Ishikawa (cell line): ENCODE data around the gene DUSP7.

Experiments used
- CEBPB ChIP-seq: IDR thresholded peaks from 2 replicates; pipeline ENCODE4 v1.6.1; 2012
- CREB1 ChIP-seq: IDR thresholded peaks from 2 replicates; pipeline ENCODE4 v1.6.1; 2012; ENCODE audit warnings: low read depth
- EGR1 ChIP-seq: IDR thresholded peaks from 2 replicates; pipeline ENCODE4 v1.6.1; 2012
- EP300 ChIP-seq: IDR thresholded peaks from 2 replicates; pipeline ENCODE4 v1.6.1; 2012; ENCODE audit warnings: borderline replicate concordance
- FOXM1 ChIP-seq: IDR thresholded peaks from 2 replicates; pipeline ENCODE4 v1.6.1; 2012; ENCODE audit warnings: low read depth, borderline replicate concordance
- NFIC ChIP-seq: IDR thresholded peaks from 2 replicates; pipeline ENCODE4 v1.6.1; 2012
- RAD21 ChIP-seq: IDR thresholded peaks from 2 replicates; pipeline ENCODE4 v1.6.1; 2012; ENCODE audit warnings: low read depth
- TAF1 ChIP-seq: IDR thresholded peaks from 2 replicates; pipeline ENCODE4 v1.6.1; 2012; ENCODE audit warnings: low read depth, mild to moderate bottlenecking
- TCF12 ChIP-seq: IDR thresholded peaks from 2 replicates; pipeline ENCODE4 v1.6.1; 2012; ENCODE audit warnings: low read depth
- TEAD4 ChIP-seq: IDR thresholded peaks from 2 replicates; pipeline ENCODE4 v1.6.1; 2012
- YY1 ChIP-seq: IDR thresholded peaks from 2 replicates; pipeline ENCODE4 v1.6.1; 2012; ENCODE audit warnings: low read depth
- ZBTB7A ChIP-seq: IDR thresholded peaks from 2 replicates; pipeline ENCODE4 v1.6.1; 2012; ENCODE audit warnings: low read depth
- TF ChIP-seq, protein P1 (sequence below): IDR thresholded peaks from 2 replicates; pipeline ENCODE4 v1.6.1; 2012
- TF ChIP-seq, protein P2 (sequence below): IDR thresholded peaks from 2 replicates; pipeline ENCODE4 v1.6.1; 2012; ENCODE audit warnings: low read depth, mild to moderate bottlenecking
- TF ChIP-seq, protein P3 (sequence below): IDR thresholded peaks from 2 replicates; pipeline ENCODE4 v1.6.1; 2012

The DUSP7 gene

DNA sequence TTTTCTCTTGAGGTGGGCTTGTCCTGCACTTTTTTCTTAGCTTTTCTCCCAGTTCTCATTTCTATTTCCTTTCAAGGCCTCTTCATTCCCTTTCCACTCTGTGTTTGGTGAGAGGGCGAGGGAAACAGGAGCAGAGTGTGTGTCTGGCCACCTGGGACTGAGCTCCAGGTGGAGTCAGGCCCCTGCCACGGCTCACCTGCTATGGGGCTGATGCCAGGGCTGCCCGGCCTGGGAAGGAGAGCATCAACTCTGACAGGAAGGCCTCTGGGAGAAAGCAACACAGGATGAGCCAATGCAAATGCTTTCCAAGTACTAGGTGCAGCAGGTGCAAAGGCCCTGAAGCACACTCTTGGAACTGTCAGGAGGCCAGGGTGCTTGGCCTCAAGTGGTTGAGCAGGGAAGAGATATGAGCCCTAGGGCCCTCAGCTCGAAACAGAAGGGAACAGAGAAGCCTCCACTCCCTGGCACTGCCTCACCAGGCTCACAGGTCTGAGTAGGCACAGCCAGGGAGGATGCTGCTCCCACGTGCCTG lies 27.3 kb upstream of the DUSP7 start:
- TF ChIP-seq, protein P1, sequence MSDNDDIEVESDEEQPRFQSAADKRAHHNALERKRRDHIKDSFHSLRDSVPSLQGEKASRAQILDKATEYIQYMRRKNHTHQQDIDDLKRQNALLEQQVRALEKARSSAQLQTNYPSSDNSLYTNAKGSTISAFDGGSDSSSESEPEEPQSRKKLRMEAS = no peak
- no peak for TF ChIP-seq YY1
- no peak for TF ChIP-seq NFIC
- TF ChIP-seq FOXM1 = no peak
- no peak for TF ChIP-seq ZBTB7A
- TF ChIP-seq, protein P2, sequence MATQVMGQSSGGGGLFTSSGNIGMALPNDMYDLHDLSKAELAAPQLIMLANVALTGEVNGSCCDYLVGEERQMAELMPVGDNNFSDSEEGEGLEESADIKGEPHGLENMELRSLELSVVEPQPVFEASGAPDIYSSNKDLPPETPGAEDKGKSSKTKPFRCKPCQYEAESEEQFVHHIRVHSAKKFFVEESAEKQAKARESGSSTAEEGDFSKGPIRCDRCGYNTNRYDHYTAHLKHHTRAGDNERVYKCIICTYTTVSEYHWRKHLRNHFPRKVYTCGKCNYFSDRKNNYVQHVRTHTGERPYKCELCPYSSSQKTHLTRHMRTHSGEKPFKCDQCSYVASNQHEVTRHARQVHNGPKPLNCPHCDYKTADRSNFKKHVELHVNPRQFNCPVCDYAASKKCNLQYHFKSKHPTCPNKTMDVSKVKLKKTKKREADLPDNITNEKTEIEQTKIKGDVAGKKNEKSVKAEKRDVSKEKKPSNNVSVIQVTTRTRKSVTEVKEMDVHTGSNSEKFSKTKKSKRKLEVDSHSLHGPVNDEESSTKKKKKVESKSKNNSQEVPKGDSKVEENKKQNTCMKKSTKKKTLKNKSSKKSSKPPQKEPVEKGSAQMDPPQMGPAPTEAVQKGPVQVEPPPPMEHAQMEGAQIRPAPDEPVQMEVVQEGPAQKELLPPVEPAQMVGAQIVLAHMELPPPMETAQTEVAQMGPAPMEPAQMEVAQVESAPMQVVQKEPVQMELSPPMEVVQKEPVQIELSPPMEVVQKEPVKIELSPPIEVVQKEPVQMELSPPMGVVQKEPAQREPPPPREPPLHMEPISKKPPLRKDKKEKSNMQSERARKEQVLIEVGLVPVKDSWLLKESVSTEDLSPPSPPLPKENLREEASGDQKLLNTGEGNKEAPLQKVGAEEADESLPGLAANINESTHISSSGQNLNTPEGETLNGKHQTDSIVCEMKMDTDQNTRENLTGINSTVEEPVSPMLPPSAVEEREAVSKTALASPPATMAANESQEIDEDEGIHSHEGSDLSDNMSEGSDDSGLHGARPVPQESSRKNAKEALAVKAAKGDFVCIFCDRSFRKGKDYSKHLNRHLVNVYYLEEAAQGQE = no peak

DNA sequence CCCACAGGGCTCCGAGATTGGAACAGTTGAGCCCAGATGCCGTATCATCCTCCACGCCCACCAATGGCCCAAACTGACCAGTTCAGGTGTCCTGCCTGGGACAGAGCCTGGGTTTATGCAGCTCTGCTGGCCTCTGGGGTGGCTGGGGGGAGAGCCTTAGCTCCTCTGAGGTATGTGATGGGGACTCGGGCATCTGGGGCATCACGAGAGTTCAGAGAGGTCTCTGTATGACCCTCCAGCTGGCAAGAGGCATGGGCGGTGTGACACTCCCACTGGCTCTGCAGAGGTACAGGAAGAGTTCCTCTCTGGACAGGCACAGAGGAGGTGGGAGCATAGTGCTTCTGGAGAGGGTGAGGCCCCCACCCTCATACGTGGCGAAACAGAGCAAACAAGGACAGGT lies 26.6 kb upstream of the DUSP7 start:
- TF ChIP-seq, protein P3, sequence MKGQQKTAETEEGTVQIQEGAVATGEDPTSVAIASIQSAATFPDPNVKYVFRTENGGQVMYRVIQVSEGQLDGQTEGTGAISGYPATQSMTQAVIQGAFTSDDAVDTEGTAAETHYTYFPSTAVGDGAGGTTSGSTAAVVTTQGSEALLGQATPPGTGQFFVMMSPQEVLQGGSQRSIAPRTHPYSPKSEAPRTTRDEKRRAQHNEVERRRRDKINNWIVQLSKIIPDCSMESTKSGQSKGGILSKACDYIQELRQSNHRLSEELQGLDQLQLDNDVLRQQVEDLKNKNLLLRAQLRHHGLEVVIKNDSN = no peak
- TF ChIP-seq EP300 (no peak), ZBTB7A (no peak), CREB1 (no peak), NFIC (no peak), YY1 (no peak), RAD21 (no peak), TEAD4 (no peak), TCF12 (no peak), CEBPB (no peak)
- TF ChIP-seq, protein P2 = no peak

DNA sequence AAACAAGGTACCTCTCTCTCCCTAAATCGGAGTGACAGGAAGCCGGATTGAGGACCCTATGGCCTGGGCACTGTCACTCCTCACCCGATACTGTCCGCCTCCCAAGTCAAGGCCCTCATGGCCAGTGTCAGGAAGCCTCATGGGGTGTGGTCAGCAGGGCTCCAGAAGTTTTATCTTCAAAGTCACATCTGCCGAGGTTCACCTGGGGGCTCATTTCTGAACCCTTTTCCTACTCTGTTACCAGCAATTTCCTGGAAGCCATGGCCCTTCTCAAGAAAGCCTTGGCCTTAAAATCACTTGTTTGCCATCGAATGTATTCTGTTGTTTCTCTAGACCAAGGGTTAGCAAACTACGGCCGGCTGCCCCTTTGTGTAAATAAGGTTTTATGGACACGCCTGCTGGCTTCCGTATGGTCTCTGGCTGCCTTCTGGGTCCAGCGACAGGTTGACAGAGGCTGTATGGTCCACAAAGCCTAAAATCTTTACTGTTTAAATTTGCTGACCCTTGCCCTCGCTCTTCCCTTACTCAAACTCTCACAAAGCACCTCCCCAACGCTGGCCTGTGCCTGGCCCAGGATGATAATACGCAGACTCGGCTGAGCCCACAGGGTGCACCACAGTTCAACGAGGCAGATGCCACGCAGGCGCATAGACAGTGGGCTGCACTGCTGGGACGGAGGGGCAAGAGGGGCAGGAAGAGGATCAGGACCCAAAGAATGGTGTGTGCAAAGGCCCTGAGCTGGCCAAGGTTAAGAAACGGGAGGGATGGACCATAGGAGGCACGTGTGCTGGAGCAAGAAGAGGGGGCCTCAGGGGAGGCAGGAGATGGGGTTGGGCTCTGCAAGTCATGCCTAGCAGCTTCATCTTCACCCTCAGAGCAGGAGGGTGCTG lies 24.7 kb upstream of the DUSP7 start:
- TF ChIP-seq TCF12 = no peak
- no peak for TF ChIP-seq TAF1
- no peak for TF ChIP-seq YY1
- no peak for TF ChIP-seq EGR1
- TF ChIP-seq EP300 = no peak
- no peak for TF ChIP-seq ZBTB7A

DNA sequence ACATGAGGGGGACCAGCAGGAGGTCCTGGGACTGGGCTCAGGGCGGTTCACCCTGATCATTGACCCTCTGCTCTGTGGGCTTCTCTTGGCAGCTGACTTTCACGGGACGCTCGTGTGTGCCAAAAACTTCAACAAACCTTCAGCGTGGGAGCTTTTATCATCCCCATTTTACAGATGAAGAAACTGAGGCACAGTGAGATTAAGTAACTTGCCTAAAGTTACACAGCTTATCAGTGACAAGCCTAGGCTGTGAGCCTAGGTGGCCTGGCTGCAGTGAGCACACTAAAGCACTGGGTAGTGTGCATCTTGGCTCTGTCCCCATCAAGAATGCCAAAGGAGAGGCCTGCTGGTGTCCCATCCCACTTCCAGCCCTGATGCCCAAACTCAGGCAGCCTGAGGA lies 23.6 kb upstream of the DUSP7 start:
- TF ChIP-seq CREB1 = no peak

DNA sequence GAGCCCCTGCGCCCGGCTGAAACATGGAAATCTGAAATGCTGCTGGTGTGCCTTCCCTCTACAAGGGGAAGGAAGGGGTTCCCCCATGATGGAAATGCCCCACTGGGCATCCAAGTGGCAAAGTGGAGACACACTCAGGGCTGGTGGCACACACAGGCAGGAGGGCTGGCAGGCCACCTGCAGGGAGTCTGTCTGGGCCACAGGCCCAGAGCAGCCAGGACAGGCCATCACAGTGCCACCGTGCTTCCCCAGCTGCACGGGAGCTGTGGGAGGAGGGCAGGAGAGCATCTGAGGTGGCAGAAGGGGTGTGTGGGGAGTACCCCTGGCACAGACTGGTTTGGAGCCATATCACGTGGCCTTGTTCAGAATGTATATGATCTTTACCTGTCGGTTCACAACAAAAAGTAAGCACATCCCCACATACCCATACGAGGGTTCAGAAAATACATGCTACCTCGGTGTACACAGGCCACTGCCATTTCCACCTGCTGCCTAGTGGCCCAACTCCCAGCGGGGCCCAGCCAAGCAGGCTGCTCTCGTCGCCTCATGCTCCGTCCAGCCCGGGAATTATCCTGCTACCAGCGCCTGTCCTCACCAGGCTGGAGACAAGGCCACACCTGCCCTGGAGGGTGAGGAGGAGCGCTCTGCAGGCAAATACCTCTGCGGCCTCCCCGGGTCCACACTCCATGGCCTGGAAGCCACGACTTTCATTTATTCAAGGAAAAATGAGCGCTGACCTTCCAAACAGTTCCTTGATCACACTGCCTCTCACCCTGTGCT lies 22.6 kb upstream of the DUSP7 start:
- no peak for TF ChIP-seq TCF12
- TF ChIP-seq RAD21 = no peak
- TF ChIP-seq, protein P3 = no peak
- TF ChIP-seq YY1 = no peak
- TF ChIP-seq EP300 = no peak
- TF ChIP-seq NFIC = no peak
- no peak for TF ChIP-seq CREB1
- TF ChIP-seq EGR1 = no peak
- TF ChIP-seq TAF1 = no peak
- TF ChIP-seq, protein P2 = no peak
- TF ChIP-seq FOXM1 = no peak
- TF ChIP-seq, protein P1 = no peak
- no peak for TF ChIP-seq TEAD4
- TF ChIP-seq CEBPB = no peak
- no peak for TF ChIP-seq ZBTB7A
